Posterior vena cava (tissue), 2 donors: ENCODE measurements around the gene SPESP1. TPM values are rescaled to one million over a fixed set of nuclear protein-coding genes. Genes with fewer than 3 reads are reported as not detected.

Source experiments
- DNase-seq: peaks from one replicate; pipeline ENCODE4 v3.0.0-alpha.2; 2020; ENCODE audit warnings: low spot score
- intact Hi-C, 2 donors: fragments of 100-400 bp; cut with DNase I; formaldehyde crosslinking; loops; one replicate each; pipeline versions ENCODE4 v1.14.1 to v1.14.2; 2022 to 2023
- long read RNA-seq, 2 donors: library from polyadenylated mRNA; unstranded; transcript quantifications; one replicate each; pipeline ENCODE4 v2.0.0, GENCODE V29; 2020 to 2021
- total RNA-seq, 2 donors: library from RNA; stranded (reverse); fragmentation: NEBNext Ultra II Directional; extraction: Animal tissue kit (Norgen Biotek cat#: 25700); gene quantifications; one replicate each; pipeline ENCODE4 v1.2.1, GENCODE V29; 2021
- donor health status: DM: yes; HTN: yes; CAD: no.
- donor health status: DM: yes; HTN: yes; CAD: no.

Gene SPESP1
- 1 to 10 TPM; 2.2 to 3.1 TPM for total RNA-seq
- long read RNA-seq, donor 1: 0 reads
- long read RNA-seq, donor 2, transcript SPESP1-201 (2 exons, 1,431 nt): major isoform, 7 of 7 reads
- long read RNA-seq, donor 2, partial matches to known transcripts: 0 of 7 reads
- long read RNA-seq, donor 2, other reads (novel, unspliced or antisense): 0 of 7 reads

- peak; percentile 90 for DNase-seq
- intact Hi-C loops: no loop called here
These were observed at the start of gene SPESP1 for GRCh38 chr15:68930268-68931022. Gene SPESP1 (plus strand): TSS chr15:68930525. CDS start chr15:68930654, 129 bp downstream.

GRCh38 chr15:68885070-68885469, 45.3 kb upstream of the SPESP1 start:
- intact Hi-C loops: no loop called here
- DNase-seq: no peak

GRCh38 chr15:68887120-68887519, 43.2 kb upstream of the SPESP1 start:
- intact Hi-C loops: no loop called here
- no peak for DNase-seq

- intact Hi-C loops: no loop called here
These were observed 42.5 kb upstream of the SPESP1 start for GRCh38 chr15:68887819-68888218.

GRCh38 chr15:68888419-68888818, 41.9 kb upstream of the SPESP1 start:
- no peak for DNase-seq
- intact Hi-C loops: no loop called here

More at GRCh38 chr15:68887819-68888218, 42.5 kb upstream of the SPESP1 start:
- DNase-seq: no peak

- no peak for DNase-seq
- intact Hi-C loops: no loop called here
These were observed 36.1 kb upstream of the SPESP1 start for GRCh38 chr15:68894208-68894607.

GRCh38 chr15:68896178-68896577, 34.1 kb upstream of the SPESP1 start:
- no peak for DNase-seq
- intact Hi-C loops: no loop called here

GRCh38 chr15:68897016-68897415, 33.3 kb upstream of the SPESP1 start:
- no peak for DNase-seq
- intact Hi-C loops: no loop called here

- no peak for DNase-seq
- intact Hi-C loops: no loop called here
These were observed 30.3 kb upstream of the SPESP1 start for GRCh38 chr15:68900027-68900426.

GRCh38 chr15:68907396-68907923, 22.9 kb upstream of the SPESP1 start:
- DNase-seq: no peak
- intact Hi-C loops: no loop called here

GRCh38 chr15:68909601-68910100, 20.7 kb upstream of the SPESP1 start:
- intact Hi-C loops: no loop called here
- DNase-seq: no peak

GRCh38 chr15:68910341-68910740, 20.0 kb upstream of the SPESP1 start:
- intact Hi-C loops: no loop called here
- no peak for DNase-seq

- DNase-seq: no peak
- intact Hi-C loops: no loop called here
These were observed 19.5 kb upstream of the SPESP1 start for GRCh38 chr15:68910816-68911215.

GRCh38 chr15:68921926-68922325, 8.4 kb upstream of the SPESP1 start:
- DNase-seq: no peak
- intact Hi-C loops: no loop called here

- intact Hi-C loops: no loop called here
- peak; percentile 91 for DNase-seq
These were observed 5.3 kb upstream of the SPESP1 start for GRCh38 chr15:68924866-68925560.

GRCh38 chr15:68933001-68933400, 2.7 kb downstream of the SPESP1 start:
- no peak for DNase-seq
- intact Hi-C loops: no loop called here

GRCh38 chr15:68934341-68934740, 4.0 kb downstream of the SPESP1 start:
- no peak for DNase-seq
- intact Hi-C loops: no loop called here

GRCh38 chr15:68935400-68935937, 5.1 kb downstream of the SPESP1 start:
- no peak for DNase-seq
- intact Hi-C loops: no loop called here

GRCh38 chr15:68939501-68939900, 9.2 kb downstream of the SPESP1 start:
- no peak for DNase-seq
- intact Hi-C loops: no loop called here

GRCh38 chr15:68951813-68952212, 21.5 kb downstream of the SPESP1 start:
- intact Hi-C loops: no loop called here
- DNase-seq: no peak
